ENCODE results near the gene FLOT1. TPM values are rescaled to one million over a fixed set of nuclear protein-coding genes. Genes with fewer than 3 reads are reported as not detected.

FLOT1 gene
- total RNA-seq, 1 experiment from 2014 or later, result 58.2 TPM

DNA sequence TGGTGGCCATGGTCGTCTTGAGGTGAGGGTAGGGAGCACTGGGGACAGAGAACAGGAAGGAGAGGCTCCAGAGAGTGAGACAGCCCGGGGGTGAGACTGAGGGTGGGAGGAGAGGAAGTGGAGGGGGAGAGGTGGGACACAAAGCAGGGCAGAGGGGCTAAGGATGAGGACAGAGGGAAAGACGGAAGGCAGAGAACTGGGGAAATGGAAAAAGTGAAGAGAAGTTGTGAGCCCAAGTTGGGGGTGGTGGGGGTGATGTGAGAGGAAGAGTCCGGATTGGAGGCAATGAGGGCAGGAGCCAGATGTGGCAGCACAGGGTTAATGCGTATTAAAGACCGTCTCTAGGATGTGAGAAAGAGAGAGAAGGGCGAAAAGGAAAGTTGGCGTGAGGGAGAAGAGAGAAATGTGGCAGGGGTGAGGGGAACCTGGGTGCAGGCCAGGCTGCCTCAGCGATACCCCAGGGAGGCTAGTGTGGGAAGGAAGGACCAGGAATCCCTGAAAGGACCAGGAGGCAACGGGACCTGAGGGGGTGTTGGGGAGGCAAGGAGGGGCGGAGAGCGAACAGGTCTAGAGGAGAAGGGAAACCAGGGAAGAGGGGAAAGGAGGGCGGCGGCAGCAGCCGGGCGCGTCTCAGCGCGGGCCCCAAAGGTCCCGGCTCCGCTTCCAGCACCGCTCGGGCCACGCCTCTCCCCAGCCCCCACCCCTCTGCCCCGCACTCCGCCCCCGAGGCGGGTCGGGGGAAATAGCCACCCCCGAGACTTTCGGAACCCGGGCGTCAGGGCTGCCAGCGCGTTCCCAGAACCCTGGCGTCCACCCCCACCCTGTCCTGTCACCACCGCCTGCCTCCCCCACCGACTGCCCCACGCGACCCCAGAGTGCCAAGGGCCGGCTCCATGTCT lies 56.2 kb downstream of the FLOT1 start, which contains the start of gene PPP1R18:
TSS of gene PPP1R18 (minus strand) at position 637 of the 899 bp plus-strand sequence. CDS start at position 10, 627 bp downstream.
- peak within 1 kb of the TSS; percentile 98 for H3K27ac ChIP-seq (ENCODE audit: low read length)
- H3K27me3 ChIP-seq (ENCODE audit: low read length), result no peaks in the 10 kb centered on the region
- H3K4me3 ChIP-seq (ENCODE audit: low read length), result peak within 1 kb of the TSS; percentile 80
- peaks cover 68% of the 10 kb centered on the region for H3K4me1 ChIP-seq (ENCODE audit: low read length)
- H3K36me3 ChIP-seq (ENCODE audit: insufficient read depth, low read length), result peaks cover 9% of the 10 kb centered on the region
- no peak within 1 kb of the TSS; the same call in 1 of the 2 replicates for H2AFZ ChIP-seq (ENCODE audit: low read length)
- H3K4me2 ChIP-seq (ENCODE audit: low read depth, low read length, poor library complexity, severe bottlenecking), result peak within 1 kb of the TSS; percentile 97
- H3K79me2 ChIP-seq (ENCODE audit: low read length), result peaks cover 60% of the 10 kb centered on the region
- no peaks in the 10 kb centered on the region for H3K9me2 ChIP-seq (replicated peaks; ENCODE audit: insufficient read depth, low read length)
- H4K20me1 ChIP-seq (ENCODE audit: insufficient read depth, low read depth, low read length), result peaks cover 8% of the 10 kb centered on the region; the same call in 1 of the 2 replicates
- DNase-seq, result peak; percentile 92
- peak within 1 kb of the TSS; percentile 96 for H3K9ac ChIP-seq (ENCODE audit: low read length)
- no peaks in the 10 kb centered on the region for H3K9me3 ChIP-seq (ENCODE audit: low read length)

DNA sequence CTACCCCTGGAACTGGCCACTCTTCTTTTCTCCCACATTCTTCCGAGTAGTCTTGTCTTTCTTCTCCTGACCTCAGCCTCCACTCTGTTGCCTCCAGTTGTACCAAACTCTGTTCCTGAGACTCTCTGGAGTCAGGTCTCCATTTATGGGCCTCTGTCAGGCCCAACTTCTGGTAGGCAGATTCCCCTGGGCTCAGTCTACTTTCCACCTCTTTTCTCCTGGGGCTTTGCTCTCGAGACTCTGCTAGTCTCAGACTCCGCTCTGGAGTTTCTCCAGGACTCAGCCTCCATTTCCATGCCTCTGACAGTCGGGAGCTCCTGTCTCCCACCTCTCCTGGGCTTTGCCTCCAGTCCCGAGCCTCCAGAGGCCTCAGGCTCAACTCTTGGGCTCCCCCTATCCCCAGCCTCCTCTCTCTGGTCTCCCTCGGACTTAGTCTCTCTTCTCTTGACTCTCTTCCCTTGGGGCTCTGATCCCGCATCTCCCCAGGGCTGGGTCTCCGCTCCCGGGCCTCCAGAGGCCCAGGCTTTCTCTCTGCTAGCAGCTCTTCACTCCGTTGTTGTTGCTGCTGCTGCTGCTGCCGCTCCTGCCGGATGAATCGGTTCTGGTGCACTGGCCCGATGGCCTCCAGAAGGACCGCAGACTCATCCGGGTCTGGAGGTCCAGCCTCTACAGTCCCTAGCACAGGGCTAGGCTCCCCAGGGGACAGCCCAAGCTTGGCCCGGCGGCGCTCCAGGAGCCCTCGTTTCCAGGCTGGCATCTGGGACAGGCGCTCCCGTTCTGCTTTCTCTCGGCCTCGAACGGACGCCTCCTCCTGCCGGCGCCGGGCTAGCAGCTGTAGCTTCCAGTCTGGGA lies 57.1 kb downstream of the FLOT1 start:
- H3K4me3 ChIP-seq (ENCODE audit: low read length), result peak overlapping the region; percentile 80
- peaks cover 8% of the 10 kb centered on the region; the same call in 1 of the 2 replicates for H4K20me1 ChIP-seq (ENCODE audit: insufficient read depth, low read depth, low read length)
- H3K9me2 ChIP-seq (replicated peaks; ENCODE audit: insufficient read depth, low read length), result no peaks in the 10 kb centered on the region
- DNase-seq, result peak; percentile 58
- no peaks in the 10 kb centered on the region for H3K9me3 ChIP-seq (ENCODE audit: low read length)
- peak overlapping the region; percentile 98 for H3K27ac ChIP-seq (ENCODE audit: low read length)
- H3K4me1 ChIP-seq (ENCODE audit: low read length), result peaks cover 72% of the 10 kb centered on the region
- H3K36me3 ChIP-seq (ENCODE audit: insufficient read depth, low read length), result peaks cover 9% of the 10 kb centered on the region
- peak overlapping the region; percentile 97 for H3K4me2 ChIP-seq (ENCODE audit: low read depth, low read length, poor library complexity, severe bottlenecking)
- H3K79me2 ChIP-seq (ENCODE audit: low read length), result peaks cover 68% of the 10 kb centered on the region
- H2AFZ ChIP-seq (ENCODE audit: low read length), result no peak overlapping the region
- peak overlapping the region; percentile 96 for H3K9ac ChIP-seq (ENCODE audit: low read length)
- no peaks in the 10 kb centered on the region for H3K27me3 ChIP-seq (ENCODE audit: low read length)

DNA sequence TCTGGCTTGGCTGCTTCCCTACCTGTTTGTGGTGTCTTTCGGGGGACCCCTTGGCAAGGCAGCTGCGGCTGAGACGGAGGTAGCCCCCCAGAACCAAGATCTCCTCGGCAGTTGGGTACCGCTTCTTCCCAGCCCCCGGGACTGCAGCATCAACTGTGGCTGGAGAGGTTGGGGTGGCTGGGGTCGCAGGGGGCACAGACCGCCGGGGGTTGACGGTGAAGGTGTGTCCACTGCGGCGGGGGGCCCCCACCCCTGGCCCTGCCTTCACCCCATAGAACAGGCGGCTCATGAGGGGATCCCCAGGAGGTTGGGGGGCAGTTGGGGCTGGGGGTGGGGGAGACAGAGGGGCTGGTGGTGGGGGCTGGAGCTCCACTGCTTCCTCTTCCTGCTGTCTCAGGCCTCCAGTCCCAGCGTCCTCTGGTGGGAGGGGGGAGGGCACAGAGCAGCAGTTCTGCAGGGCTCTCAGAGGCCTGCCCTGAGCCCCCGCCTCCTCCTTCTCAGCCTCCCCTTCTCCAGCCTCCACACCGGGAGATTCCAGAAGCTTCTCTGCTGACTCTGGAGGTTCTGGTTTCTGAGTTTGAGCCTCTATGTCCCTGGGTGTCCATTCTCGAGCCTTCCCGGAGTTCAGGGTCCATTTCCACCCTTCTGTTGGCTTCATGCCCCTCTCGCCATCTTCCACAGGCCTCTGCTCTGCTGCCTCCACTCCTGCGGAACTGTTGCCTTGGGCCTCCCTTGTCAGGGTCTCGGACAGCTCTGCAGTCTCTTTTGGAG lies 57.9 kb downstream of the FLOT1 start:
- Histone ChIP-seq H3K4me3 (ENCODE audit: low read length) (peak overlapping the region; percentile 80), H4K20me1 (ENCODE audit: insufficient read depth, low read depth, low read length) (peaks cover 8% of the 10 kb centered on the region; the same call in 1 of the 2 replicates), H3K27ac (ENCODE audit: low read length) (peak overlapping the region; percentile 98), H3K9me3 (ENCODE audit: low read length) (no peaks in the 10 kb centered on the region), H3K36me3 (ENCODE audit: insufficient read depth, low read length) (peaks cover 9% of the 10 kb centered on the region), H3K4me1 (ENCODE audit: low read length) (peaks cover 72% of the 10 kb centered on the region), H3K27me3 (ENCODE audit: low read length) (no peaks in the 10 kb centered on the region), H2AFZ (ENCODE audit: low read length) (no peak overlapping the region), H3K4me2 (ENCODE audit: low read depth, low read length, poor library complexity, severe bottlenecking) (peak overlapping the region; percentile 97), H3K9me2 (replicated peaks; ENCODE audit: insufficient read depth, low read length) (no peaks in the 10 kb centered on the region), H3K9ac (ENCODE audit: low read length) (peak overlapping the region; percentile 96), H3K79me2 (ENCODE audit: low read length) (peaks cover 69% of the 10 kb centered on the region)
- DNase-seq, result peak; percentile 90

DNA sequence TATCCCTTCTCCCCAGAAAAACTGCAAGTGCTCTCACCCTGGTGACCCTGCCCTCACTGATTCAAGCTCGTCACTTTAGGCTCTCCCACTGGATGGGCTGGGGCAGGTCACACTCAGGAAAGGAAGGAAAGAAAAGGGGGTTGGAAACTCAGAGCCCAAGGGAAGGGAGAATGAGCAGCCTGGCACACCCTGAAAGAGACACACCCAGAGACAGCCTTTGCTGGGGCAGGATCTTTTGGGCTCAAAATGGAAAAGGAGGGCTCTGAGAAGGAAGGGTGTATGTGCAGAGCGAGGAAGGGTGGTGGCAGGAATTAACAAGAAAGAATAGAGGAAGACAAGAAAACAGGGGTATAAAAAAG lies 58.5 kb downstream of the FLOT1 start:
- Histone ChIP-seq H2AFZ (ENCODE audit: low read length) (no peak overlapping the region), H3K4me2 (ENCODE audit: low read depth, low read length, poor library complexity, severe bottlenecking) (peak overlapping the region; percentile 97), H3K27ac (ENCODE audit: low read length) (peak overlapping the region; percentile 98), H3K4me1 (ENCODE audit: low read length) (peaks cover 72% of the 10 kb centered on the region), H4K20me1 (ENCODE audit: insufficient read depth, low read depth, low read length) (peaks cover 8% of the 10 kb centered on the region; the same call in 1 of the 2 replicates), H3K27me3 (ENCODE audit: low read length) (no peaks in the 10 kb centered on the region), H3K36me3 (ENCODE audit: insufficient read depth, low read length) (peaks cover 9% of the 10 kb centered on the region), H3K4me3 (ENCODE audit: low read length) (peak overlapping the region; percentile 80), H3K9ac (ENCODE audit: low read length) (peak overlapping the region; percentile 96), H3K9me3 (ENCODE audit: low read length) (no peaks in the 10 kb centered on the region), H3K79me2 (ENCODE audit: low read length) (peaks cover 66% of the 10 kb centered on the region), H3K9me2 (replicated peaks; ENCODE audit: insufficient read depth, low read length) (no peaks in the 10 kb centered on the region)
- peak; percentile 56 for DNase-seq

DNA sequence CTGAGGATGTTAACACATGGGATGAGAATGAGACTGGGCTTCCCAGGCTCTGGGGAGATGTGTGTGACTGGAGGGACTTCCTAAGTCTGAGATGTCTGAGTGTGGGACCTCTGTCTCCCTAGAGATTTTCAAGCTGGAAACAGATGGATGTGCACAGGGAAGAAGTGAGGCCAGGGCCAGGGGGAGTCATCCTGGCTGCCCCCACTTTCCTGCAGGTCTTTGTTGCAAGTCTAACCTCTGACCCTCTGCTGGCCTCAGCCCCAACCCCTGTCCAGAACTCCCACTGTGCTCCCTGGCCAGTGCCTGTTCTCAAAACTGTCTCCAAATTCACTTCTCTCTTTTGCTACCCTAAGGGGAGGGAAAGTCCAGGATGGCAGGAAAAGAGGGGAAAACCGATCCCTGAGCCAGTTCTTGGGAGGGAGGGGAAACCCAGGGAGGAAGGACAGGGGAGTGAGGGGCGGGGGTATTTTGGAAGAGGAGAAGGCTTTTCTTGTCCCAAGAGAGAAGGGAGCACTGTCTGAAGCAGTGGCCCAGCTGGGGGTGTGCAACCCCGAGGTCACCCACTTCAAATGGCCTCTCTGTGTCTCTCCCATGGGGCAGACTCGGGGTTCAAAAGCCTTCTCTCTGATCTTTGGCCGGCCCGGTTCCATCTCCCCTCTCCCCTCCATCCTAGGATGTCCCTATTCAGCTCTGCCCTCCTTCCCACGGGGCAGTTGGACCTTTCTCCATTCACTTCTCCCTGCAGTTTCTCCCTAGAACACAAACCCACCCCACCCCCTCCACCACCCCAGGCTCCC lies 59.1 kb downstream of the FLOT1 start:
- H4K20me1 ChIP-seq (ENCODE audit: insufficient read depth, low read depth, low read length), result peaks cover 8% of the 10 kb centered on the region; the same call in 1 of the 2 replicates
- no peaks in the 10 kb centered on the region for H3K27me3 ChIP-seq (ENCODE audit: low read length)
- H2AFZ ChIP-seq (ENCODE audit: low read length), result no peak overlapping the region
- no peaks in the 10 kb centered on the region for H3K9me3 ChIP-seq (ENCODE audit: low read length)
- peaks cover 70% of the 10 kb centered on the region for H3K4me1 ChIP-seq (ENCODE audit: low read length)
- H3K36me3 ChIP-seq (ENCODE audit: insufficient read depth, low read length), result peaks cover 13% of the 10 kb centered on the region
- H3K9me2 ChIP-seq (replicated peaks; ENCODE audit: insufficient read depth, low read length), result no peaks in the 10 kb centered on the region
- H3K79me2 ChIP-seq (ENCODE audit: low read length), result peaks cover 70% of the 10 kb centered on the region
- peak overlapping the region; percentile 96 for H3K9ac ChIP-seq (ENCODE audit: low read length)
- peak overlapping the region; percentile 80 for H3K4me3 ChIP-seq (ENCODE audit: low read length)
- peak overlapping the region; percentile 98 for H3K27ac ChIP-seq (ENCODE audit: low read length)
- H3K4me2 ChIP-seq (ENCODE audit: low read depth, low read length, poor library complexity, severe bottlenecking), result peak overlapping the region; percentile 97
- peak; percentile 65 for DNase-seq

DNA sequence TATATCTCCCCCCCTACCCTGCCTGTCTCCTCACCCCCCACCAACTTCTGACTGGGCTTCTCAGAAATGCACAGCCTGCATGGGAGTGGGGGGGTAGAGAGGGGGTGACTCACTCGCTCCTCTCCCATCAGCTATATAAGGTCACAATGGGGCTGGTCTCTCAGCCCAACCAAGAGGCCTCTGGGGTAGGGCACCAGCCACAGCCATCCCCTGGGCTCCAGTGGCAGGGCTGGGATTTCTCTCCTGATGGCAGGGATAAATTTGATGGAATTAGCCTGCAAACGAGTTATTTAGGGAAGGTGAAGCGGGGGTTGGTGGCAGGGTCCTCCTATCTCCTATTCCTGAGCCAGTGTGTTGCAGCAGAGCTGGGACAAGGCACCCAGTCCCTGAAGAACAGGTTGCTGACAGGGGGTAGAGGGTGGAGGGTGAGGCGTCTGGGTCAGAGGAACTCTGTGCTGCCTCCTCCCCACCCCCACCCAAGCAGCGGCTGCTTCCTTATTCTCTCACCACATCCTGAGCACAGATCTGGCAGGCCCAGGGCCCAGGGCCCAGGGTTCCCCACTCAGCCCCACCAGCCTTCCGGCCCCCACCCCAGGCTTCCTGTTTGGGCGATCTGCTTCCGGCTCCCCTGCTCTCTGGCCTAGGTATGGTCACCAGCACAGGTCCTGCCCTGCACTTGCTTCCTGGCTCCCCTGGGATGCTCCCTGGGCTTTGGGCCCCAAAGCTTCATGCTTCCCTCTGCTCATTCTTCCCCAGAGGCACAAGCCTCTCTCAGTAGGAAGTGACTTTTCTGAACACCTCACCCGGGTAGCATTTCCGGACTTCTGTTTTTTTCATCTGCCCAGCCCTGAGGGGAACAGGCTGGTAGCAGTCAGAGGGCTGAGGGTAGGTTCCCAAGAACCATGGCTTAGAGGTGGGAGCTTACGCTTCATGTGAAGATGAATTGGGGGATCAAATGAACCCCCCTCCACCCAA lies 60.1 kb downstream of the FLOT1 start:
- Histone ChIP-seq H3K27ac (ENCODE audit: low read length) (peak overlapping the region; percentile 98), H2AFZ (ENCODE audit: low read length) (no peak overlapping the region), H3K79me2 (ENCODE audit: low read length) (peaks cover 70% of the 10 kb centered on the region), H3K27me3 (ENCODE audit: low read length) (no peaks in the 10 kb centered on the region), H3K4me3 (ENCODE audit: low read length) (peak overlapping the region; percentile 80), H3K9me2 (replicated peaks; ENCODE audit: insufficient read depth, low read length) (no peaks in the 10 kb centered on the region), H3K9me3 (ENCODE audit: low read length) (no peaks in the 10 kb centered on the region), H3K4me2 (ENCODE audit: low read depth, low read length, poor library complexity, severe bottlenecking) (peak overlapping the region; percentile 97), H4K20me1 (ENCODE audit: insufficient read depth, low read depth, low read length) (peaks cover 8% of the 10 kb centered on the region; the same call in 1 of the 2 replicates), H3K4me1 (ENCODE audit: low read length) (peaks cover 61% of the 10 kb centered on the region), H3K36me3 (ENCODE audit: insufficient read depth, low read length) (peaks cover 17% of the 10 kb centered on the region), H3K9ac (ENCODE audit: low read length) (peak overlapping the region; percentile 96)
- peak; percentile 96 for DNase-seq

Measured in Karpas-422 (cell line).